NCI-H2196 treated with DMSO at 0.1 percent for 48 hours (cell line): ENCODE results near the gene WNK1.
"Not testable (repeated sequence)": the region's sequence is repeated elsewhere in the genome, so short reads cannot be mapped to it uniquely, and the experiment has no call there.

ENCODE experiments used
- DNase-seq: peaks from one replicate; lab custom pipeline; 2025; ENCODE audit not compliant: unreplicated experiment; lab: John Stamatoyannopoulos, UW

The WNK1 gene

DNA sequence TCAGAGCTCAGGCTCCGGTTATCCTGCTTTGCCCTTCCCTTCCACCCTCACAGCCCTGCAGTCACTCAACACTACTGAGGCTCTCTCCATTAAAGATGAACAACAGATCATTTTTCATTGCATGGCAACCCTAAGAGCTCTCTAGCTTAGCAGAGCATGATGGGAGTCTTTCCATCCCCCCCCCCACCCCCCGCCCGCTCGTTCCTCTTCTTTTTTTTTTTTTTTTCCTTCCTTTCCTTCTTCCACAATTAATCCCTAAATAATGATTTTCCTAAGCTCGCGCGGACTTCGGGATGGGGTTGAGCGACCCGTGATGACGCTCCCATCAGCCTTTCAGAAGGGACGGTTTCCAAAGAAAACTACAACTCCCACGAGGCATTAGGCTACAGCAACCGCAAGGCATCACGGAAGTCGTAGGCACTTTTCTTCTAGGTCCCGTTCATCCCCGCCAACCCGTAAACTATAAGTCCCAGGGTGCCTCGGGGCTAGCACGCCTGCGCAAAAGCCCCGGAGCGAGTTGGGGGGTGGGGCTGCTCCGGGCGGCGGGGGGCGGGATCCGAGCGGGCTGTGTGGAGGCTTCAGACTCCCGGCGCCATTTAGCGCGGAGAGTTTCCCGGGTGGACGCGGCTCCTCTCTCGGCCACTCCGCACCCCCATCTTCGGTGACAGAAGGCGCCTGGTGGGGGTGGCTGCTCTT lies at the start of gene WNK1:
Gene WNK1 (plus strand): TSS at position 581 of the 696 bp plus-strand sequence. CDS start 987 bp downstream, outside the sequence.
- peak; percentile 83 for DNase-seq

DNA sequence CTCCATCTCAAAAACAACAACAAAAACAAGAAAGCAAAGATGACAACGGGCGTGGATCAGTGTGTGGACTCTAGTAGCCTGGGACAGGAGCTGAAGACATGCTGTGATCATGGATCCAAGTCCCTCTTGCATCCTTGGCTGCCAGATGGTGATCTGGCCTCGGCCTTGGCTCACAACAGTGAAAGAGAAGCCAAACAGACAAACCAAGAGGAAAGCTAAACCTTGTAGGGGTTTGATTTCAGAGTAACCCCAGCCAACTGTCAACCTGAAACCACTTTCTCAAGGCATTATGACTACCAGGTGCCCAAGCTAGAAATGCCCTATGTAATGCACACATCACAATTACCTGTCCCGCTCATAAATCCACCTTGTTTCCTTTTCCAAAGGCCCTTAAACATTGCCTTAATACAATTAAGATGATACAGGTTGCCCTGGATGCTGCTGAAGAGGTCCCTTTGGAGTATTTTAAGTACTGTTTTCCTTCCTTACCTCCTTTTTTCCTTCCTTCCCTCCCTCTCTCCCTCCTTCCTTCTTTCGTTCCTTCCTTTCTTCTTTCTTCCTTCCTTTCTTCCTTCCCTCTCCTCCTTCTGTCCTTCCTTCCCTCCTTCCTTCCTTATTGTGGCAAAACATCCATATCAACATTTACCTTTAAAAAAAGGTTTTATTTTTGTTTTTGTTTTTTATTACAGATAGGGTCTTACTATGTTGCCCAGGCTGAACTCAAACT lies 47.7 kb upstream of the WNK1 start:
- no peak for DNase-seq

DNA sequence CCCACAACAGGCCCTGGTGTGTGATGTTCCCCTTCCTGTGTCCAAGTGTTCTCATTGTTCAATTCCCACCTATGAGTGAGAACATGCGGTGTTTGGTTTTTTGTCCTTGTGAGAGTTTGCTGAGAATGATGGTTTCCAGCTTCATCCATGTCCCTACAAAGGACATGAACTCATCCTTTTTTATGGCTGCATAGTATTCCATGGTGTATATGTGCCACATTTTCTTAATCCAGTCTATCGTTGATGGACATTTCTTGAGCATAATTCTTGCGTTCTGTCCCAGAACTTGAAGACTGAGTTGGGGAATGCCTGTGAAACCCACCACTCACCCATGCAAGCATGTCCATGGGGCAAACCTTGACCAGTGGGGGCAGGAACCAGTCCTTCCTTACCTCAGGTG lies 44.3 kb upstream of the WNK1 start:
- not testable (repeated sequence) for DNase-seq

DNA sequence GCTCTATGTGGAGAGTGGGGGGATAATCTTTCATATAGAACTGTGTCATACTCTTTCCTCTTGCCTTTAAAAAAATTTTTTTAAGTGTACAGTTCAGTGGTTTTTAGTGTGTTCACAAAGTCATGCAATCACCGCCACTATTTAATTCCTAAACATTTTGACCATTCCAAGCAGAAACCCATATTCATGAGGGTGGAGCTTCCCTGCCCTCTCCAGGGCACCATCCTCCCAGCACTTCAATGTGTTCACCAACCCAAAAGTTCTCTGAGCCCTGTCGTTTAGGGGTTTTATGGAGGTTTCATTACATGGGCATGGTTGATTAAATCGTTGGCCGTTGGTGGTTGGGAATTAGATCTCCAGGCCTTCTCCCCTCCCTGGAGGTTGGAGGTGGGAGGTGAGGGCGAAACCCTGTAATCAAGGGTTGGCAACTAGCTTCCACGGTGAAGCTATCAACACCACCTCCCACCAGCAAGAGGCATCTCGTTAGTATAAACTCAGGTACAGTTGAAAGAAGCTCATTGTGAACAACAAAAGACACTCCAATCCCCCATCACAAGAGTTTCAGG lies 42.8 kb upstream of the WNK1 start:
- DNase-seq, result no peak

DNA sequence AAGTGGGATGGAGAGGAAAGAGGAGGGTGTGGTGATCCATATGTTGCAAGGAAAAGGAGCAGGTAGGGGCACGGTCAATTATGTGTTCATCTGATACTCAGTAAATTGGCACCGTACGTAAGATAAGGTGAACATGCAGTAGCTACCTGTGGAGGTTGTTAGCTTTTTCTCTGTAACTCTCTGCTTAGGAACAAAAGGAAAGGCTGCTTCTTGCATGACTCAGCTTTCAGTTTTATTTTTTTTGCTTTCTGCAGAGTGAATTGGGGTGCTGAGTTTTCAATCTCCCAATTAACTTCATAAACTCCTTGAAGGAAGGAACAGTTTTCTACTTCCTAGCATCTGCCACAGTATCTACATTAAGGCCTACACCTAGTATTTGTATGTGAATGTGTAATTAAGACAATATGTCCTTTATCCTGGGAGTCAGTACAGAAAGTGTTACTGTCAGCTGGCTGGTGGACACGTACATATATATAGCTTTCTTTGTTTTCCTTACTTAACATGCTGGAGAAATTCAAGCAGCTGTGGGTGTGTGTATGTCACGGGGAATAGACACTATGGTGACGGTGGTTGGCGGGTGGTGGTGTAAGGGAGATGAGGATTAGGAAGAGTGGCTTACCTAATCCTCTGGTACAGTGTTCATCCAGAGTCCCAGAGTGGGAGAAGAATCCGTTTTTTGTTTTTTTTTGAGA lies 40.1 kb upstream of the WNK1 start:
- DNase-seq, result no peak

DNA sequence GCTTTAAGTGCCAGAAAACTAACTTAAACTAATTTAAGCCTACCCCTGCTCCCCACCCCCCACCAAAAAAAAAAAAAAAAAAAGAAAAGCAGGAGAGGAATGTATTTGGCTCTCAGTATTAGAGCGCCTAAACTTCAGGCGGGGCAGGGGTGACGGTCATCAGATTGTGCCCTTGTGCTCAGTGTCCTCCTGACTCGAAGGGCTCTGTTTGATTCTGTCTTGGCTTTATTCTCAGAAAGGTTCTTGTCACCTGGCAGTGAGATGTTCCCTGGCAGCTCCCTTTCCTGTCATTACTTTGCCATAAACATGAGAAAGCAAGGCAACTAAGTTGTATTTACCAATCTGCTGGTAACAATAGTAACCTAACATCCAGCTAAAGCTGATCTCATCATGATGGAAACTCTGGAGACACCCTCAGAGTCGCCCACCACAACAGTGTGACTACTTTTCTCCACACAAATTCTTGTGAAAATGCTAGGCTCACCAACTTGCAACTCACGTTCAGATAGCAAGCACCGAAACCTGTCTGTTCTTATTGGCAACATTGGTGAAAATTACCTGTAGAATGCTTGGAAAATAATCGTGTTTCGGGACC lies 39.0 kb upstream of the WNK1 start:
- no peak for DNase-seq

DNA sequence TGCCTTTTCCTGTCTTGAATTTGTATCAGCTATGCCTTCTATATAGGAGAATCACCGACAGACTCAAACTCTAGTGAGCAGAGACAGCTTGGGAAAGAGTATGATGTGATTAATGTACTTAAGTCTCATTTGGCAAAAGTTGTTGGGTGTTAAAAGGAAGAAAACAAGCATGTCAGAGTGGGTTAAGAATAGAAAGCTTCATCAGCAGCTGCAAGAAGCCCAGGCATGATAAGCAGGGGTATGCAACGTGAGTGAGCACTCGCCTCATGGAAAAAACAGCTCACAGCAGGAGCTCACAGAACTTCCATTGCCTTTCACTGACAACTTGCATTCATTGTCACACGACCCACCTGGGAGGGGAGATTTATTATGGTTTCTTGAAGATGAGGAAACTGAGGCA lies 35.9 kb upstream of the WNK1 start:
- no peak for DNase-seq

DNA sequence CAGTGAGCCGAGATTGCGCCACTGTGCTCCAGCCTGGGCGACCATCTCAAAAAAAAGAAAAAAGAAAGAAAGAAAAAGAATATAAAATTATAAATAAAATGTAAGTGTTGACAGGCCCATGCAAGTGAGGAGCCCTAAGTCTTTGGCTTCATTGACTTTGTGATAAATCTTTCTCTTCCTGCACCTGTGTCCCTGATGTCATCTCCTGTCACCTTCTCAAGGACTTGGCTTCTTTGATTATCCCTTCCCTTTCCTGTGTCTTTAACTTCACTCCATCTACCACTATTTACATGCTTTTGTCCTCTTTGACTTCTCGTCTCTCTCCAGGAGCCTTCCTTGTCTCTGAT lies 33.6 kb upstream of the WNK1 start:
- no peak for DNase-seq

DNA sequence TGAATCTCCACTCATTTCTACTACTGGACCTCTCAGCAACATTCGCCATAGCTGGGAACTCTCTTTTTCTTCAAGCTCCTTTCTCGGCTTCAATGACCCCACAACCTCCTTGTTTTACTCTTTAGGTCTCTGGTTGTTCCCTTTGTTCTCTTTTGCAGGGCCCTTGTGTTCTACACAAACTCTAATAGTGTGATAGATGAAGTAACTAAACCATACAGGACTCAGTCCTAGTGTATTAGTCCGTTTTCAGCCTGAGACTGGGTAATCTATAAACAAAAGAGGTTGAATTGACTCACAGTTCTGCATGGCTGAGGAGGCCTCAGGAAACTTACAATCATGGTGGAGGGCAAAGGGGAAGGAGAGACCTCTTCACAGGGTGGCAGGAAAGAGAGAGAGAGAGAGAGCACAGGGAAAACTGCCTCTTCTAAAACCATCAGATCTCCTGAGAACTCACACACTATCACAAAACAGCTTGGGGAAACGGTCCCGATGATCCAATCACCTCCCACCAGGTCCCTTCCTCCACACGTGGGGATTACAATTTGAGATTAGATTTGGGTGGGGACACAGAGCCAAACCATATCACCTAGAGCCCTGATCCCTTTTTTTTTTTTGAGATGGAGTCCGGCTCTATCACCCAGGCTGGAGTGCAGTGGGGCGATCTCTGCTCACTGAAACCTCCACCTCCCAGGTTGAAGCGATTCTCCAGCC lies 32.0 kb upstream of the WNK1 start:
- no peak for DNase-seq

DNA sequence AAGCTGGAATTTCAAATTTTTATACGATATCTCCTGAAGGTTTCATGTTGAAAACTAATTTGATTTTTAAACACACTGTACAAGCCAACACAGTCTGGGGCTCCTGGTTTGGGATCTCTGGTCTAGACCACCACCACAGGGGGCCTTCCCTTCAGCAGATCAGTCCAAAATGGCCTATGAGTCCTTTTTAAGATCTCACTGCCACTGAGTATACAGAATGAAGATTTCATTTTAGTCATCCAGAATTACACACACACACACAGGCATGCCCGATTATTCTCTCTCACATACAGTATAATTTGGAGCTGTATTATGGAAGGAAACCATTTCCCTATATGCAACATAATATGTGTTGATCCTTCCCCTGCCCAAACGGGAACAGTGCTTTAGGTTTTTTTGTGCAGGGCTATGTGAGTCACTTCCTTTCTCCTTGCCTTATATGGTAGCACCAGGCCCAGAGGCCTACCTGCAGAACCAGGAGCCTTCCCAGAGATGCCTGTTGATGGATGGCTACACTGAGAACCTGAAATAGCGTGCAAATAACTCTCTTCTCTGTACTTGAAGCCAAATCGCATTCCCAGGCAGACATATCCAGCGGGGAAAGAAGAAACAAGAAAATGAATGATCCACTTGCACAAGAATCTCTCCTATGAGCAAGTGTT lies 28.1 kb upstream of the WNK1 start:
- no peak for DNase-seq

DNA sequence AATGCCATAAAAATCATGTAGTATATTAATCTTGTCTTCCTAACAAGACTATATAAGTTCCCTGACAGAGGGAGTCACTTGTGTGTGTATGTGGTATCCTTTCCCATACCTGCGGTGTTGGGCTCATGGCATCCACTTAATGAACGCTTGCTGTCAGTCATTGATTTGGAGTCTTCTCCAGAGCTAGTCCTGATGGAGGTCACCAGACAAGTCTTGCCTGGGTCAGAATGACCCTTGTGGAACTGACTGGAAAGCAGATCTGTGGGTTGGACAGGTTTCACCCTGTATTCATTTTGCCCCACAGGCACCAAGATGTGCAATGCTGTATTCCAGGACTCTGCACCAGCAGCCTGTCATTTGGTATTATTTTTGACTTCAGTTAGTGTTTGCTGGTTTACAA lies 27.3 kb upstream of the WNK1 start:
- no peak for DNase-seq

DNA sequence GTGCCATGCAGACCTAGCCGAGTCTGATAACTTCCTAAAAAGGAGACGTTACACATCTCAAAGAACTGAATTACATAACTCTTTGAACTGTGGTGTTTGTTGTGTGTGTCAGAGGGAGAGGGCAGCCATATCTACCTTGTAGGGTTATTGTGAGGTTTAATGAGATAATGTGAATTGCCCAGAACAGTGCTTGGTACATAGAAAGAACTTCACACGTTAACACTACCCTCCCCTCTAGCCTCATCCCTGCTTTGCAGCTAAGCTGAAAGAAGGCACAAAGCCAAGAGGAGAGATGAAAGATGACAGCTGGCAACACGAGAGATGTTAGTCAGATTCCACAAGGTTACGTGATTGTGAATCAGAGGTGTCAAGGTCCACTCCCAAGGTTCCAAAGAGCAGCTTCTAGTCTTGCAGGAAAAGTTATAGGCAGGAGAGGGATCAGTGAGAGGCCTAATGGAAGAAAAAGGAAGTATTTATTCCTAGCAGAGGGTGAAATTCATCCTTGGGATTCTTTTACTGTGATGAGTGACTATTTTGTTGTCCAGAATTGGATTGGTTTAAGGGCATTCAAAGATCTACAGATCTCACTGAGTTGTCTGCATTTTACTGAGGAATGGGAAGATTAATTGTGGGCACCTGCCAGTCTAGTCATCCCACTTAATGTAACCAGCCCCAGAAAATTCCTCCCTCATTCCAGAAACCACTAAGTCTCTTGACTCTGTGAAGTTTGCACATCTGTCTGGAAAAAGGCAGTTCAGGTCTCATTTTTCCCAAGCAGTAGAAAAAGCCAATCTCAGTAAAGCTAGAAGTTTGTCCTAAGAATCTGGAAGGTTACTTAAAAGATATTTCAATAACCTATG lies 25.9 kb upstream of the WNK1 start:
- DNase-seq, result no peak

DNA sequence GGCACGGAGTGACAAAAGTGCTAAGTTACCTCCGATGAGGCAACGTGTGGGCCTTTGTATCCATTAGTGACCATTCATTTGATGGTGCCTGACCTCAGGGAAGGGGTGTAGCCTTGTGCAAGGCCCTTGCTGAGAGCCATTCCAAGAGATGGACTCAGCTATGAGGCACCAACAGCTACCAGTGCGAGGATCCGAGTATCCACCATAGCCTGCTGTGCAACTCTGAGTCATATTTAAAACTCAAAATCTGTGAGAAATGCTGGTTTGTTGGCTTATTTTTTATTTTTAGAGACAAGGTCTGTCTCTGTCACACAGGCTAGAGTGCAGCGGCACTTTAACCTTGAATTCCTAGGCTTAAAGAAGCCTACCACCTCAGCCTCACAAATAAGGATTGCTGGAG lies 25.1 kb upstream of the WNK1 start:
- no peak for DNase-seq

DNA sequence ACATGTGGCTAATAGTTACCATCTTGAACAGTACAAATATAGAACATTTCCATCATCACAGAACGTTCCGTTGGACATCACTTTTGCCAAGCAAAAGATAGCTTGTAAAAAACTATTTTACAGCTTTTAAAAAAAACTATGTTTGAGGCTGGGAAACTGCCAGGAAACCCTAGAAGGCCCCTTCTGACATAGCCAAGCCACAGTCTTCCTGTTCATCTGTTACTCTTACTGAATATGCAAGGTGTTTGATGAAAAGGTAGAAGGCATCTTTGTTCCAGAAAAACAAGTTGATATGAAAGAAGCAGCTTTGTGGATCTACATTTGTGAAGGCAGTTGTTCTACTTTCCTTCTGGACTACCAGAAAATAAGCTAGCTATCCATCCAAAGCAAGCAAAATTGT lies 23.6 kb upstream of the WNK1 start:
- no peak for DNase-seq

DNA sequence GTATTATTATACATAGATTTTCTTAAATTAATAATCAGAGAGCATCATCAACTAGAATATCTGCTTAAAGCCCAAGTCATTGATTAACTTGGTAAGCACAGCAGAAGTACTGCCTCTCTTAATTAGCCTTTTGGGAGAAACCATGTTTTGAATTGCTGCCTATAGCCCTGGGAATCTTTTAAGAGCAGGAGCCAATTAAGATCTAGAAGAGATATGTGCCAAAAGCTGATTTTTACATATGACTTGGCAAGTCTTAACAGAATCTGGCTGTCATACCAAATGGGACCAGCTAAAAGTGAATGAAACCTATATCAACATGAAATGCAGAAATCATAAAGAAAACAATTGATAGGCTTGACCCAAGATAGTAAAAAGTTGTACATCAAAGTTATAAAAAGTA lies 23.2 kb upstream of the WNK1 start:
- no peak for DNase-seq

DNA sequence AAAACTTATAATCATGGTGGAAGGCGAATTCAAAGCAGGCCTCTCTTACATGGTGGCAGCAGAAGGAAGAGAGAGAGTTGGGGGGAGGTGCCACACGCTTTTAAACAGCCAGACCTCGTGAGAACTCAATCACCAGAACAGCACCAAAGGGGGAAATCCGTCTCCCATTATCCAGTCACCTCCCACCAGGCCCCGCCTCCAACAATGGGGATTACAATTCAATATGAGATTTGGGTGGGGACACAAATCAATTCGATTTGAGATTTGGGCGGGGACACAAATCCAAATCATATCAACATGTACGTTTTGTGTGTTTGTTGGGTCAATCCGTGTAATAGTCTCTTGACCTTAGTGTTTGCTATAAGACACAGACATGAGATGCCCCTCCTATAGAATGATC lies 21.8 kb upstream of the WNK1 start:
- DNase-seq, result no peak

DNA sequence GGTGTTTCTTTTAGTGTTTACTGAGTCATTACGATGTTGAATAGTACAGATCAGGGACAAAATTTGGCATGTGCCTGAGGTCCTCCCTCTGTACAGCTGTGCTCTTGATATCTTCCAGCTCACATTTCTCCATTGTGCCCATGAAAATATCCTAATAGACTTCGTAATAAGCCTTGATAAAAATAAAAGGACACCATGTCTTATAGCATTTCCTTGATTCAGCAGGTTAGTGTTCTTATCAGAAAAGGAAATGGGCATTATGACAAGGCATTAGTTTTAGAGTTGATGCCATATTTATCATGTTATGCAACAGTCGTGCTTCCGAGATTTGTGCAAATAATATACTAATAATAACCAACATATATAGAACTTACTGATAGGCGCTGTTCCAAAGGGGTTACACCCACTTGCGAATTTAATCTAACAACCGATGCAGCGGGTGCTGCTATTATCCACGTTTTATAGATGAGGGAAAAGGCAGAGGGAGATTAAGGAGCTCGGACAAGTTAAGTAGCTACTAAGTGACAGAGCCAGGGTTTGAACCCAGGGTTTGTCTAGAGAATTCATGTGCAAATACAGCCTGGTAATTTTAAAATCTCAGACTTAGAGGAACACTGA lies 15.1 kb upstream of the WNK1 start:
- DNase-seq, result no peak

DNA sequence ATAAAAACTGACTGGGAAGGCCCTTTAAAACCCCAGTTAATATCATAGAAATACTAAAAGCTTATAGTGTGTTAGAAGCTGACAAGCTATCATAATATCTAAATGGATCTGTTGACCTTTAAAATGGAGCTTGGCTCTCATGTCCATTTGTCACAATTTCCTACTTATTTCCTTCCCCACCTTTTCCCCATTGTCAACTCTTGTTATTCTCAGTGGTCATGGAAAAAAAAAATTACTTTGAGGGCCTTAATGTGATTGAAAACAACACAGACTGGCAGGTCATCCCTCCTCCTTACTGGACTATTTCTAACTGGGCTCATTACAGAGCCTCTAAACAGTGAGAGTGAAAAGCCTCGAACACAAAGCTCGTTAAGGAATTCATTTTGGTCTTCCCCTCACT lies 13.7 kb upstream of the WNK1 start:
- no peak for DNase-seq

DNA sequence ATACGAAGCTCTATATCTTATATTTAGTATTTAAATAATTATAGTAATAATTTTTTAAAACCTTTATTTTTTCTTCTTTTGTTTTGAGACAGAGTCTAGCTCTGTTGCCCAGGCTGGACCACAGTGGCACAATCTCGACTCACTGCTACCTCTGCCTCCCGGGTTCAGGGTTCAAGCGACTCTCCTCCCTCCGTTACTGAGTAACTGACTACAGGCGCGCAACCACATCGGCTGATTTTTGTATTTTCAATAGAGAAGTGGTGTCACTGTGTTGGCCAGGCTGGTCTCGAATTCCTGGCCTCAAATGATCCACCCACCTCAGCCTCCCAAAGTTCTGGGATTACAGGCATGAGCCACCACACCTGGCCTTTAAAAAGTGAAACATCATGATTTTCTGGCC lies 13.0 kb upstream of the WNK1 start:
- DNase-seq, result no peak
